Posterior vena cava (tissue), 2 donors: ENCODE results near the gene P2RX2. TPM values are rescaled to one million over a fixed set of nuclear protein-coding genes. Genes with fewer than 3 reads are reported as not detected.
"Not testable (repeated sequence)": the region's sequence is repeated elsewhere in the genome, so short reads cannot be mapped to it uniquely, and the experiment has no call there.

ENCODE experiments used
- DNase-seq: peaks from one replicate; pipeline ENCODE4 v3.0.0-alpha.2; 2020; ENCODE audit warnings: low spot score
- intact Hi-C, 2 donors: fragments of 100-400 bp; cut with DNase I; formaldehyde crosslinking; loops; one replicate each; pipeline versions ENCODE4 v1.14.1 to v1.14.2; 2022 to 2023
- total RNA-seq, 2 donors: library from RNA; stranded (reverse); fragmentation: NEBNext Ultra II Directional; extraction: Animal tissue kit (Norgen Biotek cat#: 25700); gene quantifications; one replicate each; pipeline ENCODE4 v1.2.1, GENCODE V29; 2021
- donor health status: DM: yes; HTN: yes; CAD: no.
- donor health status: DM: yes; HTN: yes; CAD: no.

P2RX2 gene
- total RNA-seq, 2 donors from 2014 or later = not detected

- no peak for DNase-seq
- intact Hi-C loops = no loop called here
Observed at GRCh38 chr12:132582582-132583410, 35.8 kb upstream of the P2RX2 start.

DNA sequence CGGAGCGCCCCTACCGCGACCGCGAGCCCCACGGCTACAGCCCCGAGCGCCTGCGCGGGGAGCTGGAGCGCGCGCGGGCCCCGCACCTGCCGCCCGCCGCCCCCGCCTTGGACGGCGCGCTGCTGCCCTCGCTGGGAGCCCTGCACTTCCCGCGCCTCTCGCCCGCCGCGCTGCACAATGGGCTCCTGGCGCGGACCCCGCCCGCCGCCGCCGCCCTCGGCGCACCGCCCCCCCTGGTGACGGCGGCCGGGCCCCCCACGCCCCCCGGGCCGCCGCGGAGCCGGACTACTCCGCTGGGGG is 35.2 kb upstream of the P2RX2 start:
- DNase-seq = no peak
- intact Hi-C loops = no loop called here

DNA sequence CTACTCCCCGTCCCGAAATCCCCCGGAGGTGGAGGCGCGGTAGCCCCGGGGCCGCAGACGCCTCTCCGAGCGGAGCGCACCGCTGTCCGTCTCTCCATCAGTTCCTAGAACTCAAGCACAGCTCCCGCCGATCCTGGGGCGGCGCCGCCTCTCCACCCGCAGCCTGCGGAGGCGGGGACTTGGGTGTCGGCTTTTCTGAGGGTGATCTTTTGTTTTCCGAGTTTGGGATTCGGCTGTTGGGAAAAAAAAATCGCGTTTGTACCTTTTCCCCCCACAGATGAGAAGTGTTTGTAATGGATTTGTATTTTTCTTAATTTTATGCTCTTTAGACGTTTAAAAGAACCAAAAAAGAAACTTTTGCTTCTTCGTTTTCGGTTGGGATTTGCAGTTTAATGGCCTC is 34.8 kb upstream of the P2RX2 start:
- intact Hi-C loops = loop anchor here in 1 of 2 donors (1.0 kb wide), 1 partner anchor 20 kb away; no protein-coding TSS in a partner anchor
- no peak for DNase-seq

DNA sequence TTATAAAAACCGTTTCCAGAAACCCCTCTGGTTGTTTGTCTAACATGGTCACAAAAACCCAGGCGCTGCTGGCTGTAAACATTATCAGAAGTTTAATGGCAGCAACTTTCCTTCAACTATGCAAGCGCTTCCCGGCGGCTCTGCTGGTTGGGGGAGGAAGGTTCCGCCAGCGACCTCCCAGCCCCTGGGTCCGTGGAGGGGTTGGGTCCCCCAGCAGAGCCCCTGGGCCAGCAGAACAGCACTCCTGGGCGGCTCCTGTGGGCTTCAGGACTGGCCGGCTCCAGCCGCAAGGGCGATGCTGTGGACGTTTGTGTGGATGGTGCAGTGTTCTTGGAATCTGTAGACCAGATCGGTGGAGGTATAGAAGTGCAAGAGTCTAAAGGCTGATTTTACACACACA is 34.1 kb upstream of the P2RX2 start:
- intact Hi-C loops = loop anchor here in 1 of 2 donors (1.0 kb wide), 1 partner anchor 21 kb away; no protein-coding TSS in a partner anchor
- DNase-seq = no peak

DNA sequence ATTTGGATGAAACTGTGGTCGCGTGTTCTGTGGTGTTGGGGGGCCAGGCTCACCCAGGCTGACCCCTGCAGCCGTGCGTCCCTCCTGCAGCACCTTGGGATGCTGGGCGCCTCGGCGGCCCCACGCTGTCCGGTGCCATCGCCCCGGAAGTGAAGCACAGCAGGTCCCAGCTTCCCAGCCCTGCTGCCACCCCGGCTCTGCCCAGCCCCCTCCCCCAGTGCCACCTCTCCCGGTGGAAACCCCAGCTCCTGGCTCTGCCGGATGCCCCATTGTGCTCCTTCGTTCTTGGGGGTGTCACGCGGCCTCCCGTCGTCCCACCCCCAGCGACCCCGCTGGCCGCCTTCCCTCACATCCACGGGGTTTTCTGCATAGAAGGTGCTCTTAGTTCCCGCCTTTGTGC is 33.4 kb upstream of the P2RX2 start:
- intact Hi-C loops = no loop called here
- no peak for DNase-seq

DNA sequence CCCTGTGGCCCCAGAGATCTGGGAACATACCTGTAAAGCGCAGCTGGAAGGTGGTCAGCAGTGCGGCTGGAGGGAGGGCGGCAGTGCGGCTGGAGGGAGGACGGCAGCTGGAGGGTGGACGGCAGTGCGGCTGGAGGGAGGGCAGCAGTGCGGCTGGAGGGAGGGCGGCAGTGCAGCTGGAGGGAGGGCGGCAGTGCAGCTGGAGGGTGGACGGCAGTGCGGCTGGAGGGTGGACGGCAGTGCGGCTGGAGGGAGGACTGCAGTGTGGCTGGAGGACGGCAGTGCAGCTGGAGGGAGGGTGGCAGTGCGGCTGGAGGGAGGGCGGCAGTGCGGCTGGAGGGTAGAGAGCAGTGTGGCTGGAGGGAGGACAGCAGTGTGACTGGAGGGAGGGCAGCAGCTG is 31.6 kb upstream of the P2RX2 start:
- intact Hi-C loops = no loop called here

DNA sequence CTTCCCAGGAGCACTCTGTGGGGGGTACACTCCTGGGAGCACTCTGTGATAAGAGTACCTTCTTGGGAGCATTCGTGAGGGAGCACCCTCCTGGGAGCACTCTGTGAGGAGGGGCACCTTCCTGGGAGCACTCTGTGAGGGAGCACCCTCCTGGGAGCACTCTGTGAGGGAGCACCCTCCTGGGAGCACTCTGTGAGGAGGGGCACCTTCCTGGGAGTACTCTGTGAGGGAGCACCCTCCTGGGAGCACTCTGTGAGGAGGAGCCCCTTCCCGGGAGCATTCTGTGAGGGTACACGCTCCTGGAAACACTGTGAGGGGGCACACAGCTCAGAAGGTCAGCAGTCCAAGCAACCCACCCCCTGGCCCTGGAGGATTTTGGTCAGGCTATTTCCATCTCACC is 30.8 kb upstream of the P2RX2 start:
- no peak for DNase-seq
- intact Hi-C loops = no loop called here

More for the DNA sequence above, 31.6 kb upstream of the P2RX2 start:
- DNase-seq = no peak

DNA sequence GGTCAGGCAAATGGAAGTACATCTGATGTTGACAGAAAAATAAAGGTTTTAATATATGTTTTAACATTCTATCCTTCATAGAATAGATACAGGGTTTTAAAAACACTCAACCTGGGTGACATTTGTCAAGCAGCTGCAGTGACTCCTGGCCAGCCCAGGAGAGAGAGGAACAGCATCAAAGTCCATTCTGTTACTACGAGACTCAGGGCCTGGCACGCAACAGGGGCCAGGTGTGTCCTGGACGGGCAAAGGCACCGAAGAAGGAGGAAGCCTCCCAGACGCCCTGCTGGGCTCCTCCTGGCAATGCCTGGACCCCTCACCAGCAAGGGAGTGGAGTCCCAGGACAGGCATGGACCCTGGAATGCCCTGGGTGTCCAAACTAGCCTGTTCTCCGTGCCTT is 30.3 kb upstream of the P2RX2 start:
- intact Hi-C loops = no loop called here
- no peak for DNase-seq

DNA sequence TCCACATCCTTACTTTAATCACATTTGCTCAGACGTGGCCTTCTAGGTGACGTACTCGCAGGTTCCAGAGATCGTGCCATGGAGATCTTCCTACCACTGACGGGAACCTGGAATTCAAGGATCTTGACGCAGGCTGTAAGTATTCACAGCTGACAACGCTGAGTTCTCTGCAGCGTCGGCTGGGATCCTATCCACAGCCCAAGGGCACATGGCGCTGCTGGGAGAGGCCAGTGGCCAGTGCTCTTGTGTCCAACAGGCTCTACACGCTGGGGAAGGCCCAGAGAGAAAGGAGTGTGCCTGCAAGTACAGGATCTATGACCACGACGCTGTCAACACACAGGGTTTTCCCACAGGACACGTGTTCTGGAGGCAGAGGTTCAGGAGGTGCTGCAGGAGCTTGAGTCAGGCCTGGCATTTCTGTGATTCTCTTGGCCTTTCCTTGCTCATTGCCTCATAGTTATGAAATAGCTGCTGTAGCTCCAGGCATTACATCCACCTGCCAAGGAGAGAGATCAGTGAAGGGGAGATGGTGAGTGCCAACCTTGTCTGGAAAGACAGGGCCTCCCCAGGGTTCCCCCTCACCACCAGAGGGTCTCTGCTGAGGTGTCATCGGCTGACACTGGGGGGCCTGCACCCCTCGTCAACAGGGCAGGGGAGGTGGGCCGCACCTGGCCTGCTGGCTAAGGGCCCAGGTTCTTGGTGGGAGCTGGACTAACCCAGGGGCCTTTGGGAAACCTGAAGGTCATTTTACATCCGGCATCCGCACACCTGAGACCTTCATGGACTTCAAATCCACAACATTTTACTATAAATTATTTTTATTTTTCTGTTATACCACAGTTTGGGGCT is 29.5 kb upstream of the P2RX2 start:
- DNase-seq = no peak
- intact Hi-C loops = no loop called here

DNA sequence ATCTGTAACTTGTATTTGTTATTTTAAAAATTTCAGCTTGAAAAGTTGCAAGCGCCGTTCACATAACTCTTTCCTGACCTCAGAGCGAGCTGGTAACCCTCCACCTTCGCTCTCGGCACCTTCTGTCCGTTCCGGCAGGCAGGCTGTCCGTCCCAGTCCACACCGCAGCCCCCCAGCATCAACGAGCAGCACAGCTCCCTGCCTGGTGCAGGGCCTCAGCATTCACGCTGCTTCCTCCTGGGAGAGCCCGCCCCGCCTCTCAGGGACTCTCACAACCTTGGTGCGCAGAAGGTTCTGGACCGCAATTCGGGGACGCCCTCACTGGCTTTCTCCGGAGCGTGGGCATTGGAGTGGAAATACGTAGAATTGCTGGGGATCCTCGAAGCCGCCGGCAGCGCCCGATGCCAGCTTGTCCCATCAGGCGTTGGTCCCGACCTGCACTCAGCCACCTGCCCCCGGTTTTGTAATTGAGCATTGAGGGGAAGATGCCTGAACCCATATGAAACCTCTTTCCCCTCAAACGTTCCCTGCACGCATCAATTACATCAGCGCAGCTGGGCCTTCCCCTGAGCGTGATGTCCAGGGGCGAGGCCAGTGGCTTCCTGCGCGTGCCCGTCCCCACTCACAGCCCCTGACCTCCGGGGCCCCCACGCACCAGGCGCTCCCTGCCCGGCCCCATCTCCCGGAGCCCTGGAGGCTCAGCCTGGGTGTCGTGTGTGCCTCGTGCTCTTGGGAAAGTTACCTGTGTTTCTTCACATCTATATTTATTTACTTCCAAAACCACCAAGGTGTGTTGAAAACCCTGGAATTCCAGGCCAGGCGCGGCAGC is 27.3 kb upstream of the P2RX2 start:
- no peak for DNase-seq

DNA sequence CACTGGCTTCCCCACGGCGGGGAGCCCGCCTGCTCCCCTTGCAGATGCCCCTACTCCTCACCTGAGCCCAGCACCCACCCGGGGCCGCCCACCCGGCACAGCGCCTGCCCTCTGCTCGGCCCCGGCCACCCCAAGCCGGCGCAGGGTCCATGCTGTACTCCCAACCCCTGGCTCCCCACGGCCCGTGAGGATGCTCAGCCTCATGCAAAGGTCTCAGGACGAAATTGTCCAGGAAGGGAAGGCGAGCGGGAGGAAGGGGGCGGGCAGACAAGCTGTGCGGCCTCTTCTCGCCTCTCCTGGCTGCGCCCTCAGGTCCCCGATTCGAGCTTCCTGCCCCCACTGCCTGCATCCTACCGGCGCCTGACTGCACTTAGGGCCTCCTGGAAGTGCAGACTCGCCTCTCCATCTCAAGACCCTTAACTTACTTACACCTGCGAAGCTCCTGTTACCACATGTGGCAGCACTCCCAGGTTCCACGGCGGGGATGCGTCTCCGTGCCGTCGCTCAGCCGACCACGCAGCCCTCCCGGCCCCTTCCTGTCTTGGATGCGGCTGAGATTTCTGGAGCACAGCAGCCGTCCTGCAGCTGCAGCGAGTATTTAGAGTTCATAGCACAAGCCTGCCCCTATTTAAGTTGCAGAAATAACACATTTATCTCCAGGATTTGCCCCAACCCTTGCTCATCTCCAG is 26.1 kb upstream of the P2RX2 start:
- DNase-seq = no peak
- intact Hi-C loops = no loop called here

More for the DNA sequence above, 27.3 kb upstream of the P2RX2 start:
- intact Hi-C loops = no loop called here

- DNase-seq = no peak
- intact Hi-C loops = no loop called here
Observed at GRCh38 chr12:132593071-132593470, 25.5 kb upstream of the P2RX2 start.

DNA sequence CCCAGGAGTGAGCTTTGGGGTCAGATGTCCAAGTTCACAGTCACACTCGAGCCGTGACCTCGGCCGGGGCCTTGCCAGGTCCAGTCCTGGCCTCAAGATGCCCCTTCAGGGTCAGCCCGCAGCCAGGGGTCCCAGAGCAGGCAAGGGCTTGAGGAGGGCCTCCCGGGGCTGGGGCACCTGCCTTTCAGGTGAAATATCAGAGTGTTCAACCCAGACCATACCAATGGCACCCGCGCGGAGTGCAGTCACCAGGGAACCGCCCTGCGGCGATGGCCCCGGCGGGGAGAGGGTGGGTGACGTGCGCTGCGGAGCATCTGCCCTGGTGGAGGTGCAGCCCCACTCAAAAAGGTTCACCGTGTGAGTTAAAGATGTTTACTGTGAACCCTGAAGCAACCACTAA is 25.1 kb upstream of the P2RX2 start:
- intact Hi-C loops = no loop called here

DNA sequence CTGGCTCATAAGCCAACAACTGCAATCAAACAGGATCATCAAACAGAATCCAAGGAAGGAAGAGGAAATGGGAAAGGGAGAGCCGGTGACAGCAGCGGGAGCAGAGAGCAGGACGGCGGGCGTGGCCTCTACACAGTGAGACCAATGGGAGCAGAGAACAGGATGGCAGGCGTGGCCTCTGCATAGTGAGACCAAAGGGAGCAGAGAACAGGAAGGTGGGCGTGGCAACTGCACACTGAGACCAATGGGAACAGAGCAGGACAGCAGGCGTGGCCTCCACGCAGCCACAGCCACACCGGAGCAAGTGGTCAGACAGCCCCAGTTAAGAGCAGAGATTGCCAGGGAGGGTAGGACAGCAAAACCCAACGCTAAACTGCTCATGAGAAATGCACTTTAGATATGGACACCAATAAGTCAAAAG is 24.6 kb upstream of the P2RX2 start:
- peak; percentile 95 for DNase-seq
- intact Hi-C loops = no loop called here

More for the DNA sequence above, 25.1 kb upstream of the P2RX2 start:
- DNase-seq = no peak

- no peak for DNase-seq
- intact Hi-C loops = no loop called here
Observed at GRCh38 chr12:132595183-132595582, 23.4 kb upstream of the P2RX2 start.

GRCh38 chr12:132596016-132596415 is 22.6 kb upstream of the P2RX2 start:
- intact Hi-C loops = no loop called here
- no peak for DNase-seq

DNA sequence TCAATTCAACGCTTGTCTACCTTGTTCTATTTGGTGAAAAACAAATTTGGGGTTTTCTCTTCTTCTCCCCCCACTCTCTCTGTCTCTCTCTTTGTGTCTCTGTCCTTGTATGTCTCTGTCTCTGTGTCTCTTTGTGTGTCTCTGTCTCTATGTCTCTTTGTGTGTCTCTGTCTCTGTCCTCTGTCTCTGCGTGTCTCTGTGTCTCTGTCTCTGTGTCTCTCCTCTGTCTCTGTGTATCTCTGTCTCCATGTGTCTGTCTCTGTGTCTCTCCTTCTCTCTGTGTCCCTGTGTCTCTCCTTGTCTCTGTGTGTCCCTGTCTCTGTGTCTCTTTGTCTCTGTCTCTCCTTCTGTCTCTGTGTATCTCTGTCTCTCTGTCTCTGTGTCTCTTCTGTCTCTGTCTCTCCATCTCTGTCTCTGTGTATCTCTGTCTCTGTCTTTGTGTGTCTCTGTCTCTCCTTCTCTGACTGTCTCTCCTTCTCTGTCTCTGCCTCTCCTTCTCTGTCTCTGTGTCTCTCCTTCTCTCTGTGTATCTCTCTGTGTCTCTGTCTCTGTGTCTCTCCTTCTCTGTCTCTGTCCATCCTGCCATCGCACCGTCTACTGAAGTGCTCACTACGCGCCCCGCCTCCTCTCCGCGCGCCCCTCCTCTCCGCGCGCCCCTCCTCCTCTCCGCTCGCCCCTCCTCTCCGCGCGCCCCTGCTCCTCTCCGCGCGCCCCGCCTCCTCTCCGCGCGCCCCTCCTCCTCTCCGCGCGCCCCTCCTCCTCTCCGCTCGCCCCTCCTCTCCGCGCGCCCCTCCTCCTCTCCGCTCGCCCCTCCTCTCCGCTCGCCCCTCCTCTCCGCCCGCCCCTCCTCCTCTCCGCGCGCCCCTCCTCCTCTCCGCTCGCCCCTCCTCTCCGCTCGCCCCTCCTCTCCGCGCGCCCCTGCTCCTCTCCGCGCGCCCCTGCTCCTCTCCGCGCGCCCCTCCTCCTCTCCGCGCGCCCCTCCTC is 21.0 kb upstream of the P2RX2 start:
- no peak for DNase-seq
- intact Hi-C loops = no loop called here

DNA sequence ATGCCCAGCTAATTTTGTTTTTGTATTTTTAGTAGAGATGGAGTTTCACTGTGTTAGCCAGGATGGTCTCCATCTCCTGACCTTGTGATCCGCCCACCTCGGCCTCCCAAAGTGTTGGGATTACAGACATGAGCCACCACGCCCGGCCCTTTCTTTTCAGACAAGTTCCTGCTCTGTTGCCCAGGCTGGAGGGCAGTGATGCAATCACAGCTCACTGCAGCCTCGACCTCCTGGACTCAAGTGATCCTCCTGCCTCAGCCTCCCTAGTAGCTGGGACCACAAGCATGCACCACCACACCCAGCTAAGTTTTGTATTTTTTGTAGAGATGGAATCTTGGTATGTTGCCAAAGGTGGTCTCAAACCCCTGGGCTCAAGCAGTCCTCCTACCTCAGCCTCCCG is 19.1 kb upstream of the P2RX2 start:
- DNase-seq, intact Hi-C loops: not testable (repeated sequence)
